GM12875 (cell line): ENCODE measurements around the gene FAM111A.

Source experiments
- H3K4me3 ChIP-seq: one replicate; pipeline ENCODE4 v1.5.1; 2011; ENCODE audit warnings: low read depth, low read length, control low read depth
- CTCF ChIP-seq: IDR thresholded peaks from 2 replicates; pipeline ENCODE4 v1.5.1; 2011; ENCODE audit warnings: low read depth, mild to moderate bottlenecking, control low read depth, inconsistent platforms, low read length, moderate library complexity, borderline replicate concordance; ENCODE audit not compliant: insufficient read depth

The FAM111A gene

DNA sequence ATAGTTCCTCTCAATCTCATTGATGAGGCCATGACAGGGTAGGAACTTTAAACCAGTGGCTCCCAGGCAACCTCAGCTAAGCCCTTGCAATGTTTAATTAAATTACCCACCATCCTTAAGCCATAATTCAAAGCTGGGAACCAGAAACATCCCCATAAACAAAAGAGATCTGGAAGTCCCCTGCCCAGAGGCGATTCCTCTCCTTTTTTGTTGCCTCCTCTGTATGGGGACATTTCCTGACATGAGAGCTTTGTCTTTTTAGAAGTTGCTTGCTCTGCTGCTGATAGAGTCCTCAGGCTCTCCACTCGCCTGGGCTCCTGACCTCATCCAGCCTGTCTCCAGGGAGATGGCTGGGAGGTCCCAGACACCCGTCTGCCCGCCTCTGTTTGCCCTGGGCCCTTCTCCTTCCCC, 32.4 kb downstream of the FAM111A start:
- no peak for TF ChIP-seq CTCF
- H3K4me3 ChIP-seq: no peak overlapping the region

GRCh38 chr11:59176330-59176729, 33.7 kb downstream of the FAM111A start:
- H3K4me3 ChIP-seq: no peak overlapping the region
- no peak for TF ChIP-seq CTCF

DNA sequence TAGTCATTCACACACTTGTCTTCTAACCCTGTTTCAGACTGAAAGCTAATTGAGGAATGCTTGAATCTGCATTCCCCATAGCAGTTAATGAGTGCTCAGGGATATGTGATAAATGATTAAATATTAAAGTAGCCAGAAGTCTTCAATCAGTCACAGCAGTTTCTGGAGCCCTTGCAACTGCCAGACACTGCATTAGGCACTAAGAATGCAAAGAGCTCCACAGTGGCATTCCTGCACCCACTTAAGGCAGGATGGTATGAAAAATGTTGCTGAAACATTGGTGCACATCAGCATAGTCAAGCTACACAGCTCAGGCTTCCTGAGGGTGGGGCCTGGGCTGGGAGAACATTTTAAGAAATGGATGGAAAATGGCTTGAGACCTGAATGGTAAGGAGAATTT, 35.7 kb downstream of the FAM111A start:
- no peak overlapping the region for H3K4me3 ChIP-seq
- TF ChIP-seq CTCF: no peak

DNA sequence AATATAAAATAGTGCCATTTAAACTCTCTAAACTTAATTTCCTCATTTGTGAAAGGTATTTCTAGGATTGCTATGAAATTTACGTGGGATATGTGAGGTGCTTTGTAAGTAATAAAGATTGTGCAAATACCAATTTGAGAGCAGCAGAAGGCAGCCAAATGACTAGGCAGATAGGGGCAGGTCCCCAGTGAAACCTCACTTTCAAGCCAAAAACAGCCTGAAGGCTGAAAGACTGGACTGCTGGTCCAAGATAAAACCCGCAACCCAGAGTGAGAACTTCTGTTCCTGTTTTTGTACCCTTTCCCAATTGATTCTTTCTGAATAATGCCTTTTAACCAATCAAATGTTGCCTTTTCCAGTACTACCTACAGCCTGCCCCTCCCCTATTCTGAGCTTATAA, 36.5 kb downstream of the FAM111A start:
- no peak overlapping the region for H3K4me3 ChIP-seq
- TF ChIP-seq CTCF: no peak

DNA sequence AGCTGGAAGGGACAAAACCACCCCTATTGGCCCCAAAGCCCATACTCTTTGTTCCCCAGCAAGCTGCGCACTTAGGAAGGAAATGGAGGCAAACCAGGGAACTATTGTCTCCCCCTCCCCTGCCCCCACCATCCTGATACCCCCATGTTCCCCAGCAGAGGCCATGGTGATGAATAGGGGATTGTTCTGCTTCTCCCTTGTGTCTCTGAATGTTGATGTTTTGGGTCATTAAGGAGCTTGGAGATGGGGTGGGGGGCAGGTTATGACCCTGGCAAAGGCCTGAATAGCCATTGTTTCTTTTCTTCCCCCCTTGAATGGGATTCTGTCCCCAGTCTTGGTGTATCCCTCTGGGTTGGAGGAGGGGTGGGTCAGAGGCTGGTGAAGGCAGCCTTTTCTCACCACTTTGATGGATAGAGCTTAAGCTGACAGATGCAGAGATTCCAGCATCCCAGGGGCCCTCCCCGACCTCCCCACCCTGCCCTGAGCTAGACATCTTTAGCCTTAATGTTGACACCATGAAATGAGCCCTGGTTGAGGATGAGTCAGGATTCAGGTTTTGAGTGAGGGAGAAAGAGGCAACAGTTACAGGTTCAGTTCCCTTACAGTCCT, 37.6 kb downstream of the FAM111A start:
- TF ChIP-seq CTCF: no peak
- no peak overlapping the region for H3K4me3 ChIP-seq

GRCh38 chr11:59180907-59181306, 38.3 kb downstream of the FAM111A start:
- no peak overlapping the region for H3K4me3 ChIP-seq
- no peak for TF ChIP-seq CTCF

- TF ChIP-seq CTCF: no peak
- no peak overlapping the region for H3K4me3 ChIP-seq
Measured at GRCh38 chr11:59181746-59182456, 39.2 kb downstream of the FAM111A start.
